NT2/D1 (cell line): ENCODE measurements around the gene UCK2.

ENCODE experiments used
- SUZ12 ChIP-seq: IDR thresholded peaks from 2 replicates; pipeline ENCODE4 v1.6.1; 2011; ENCODE audit not compliant: insufficient read length, insufficient read depth; ENCODE audit errors: extremely low read depth
- YY1 ChIP-seq: IDR thresholded peaks from 2 replicates; pipeline ENCODE4 v1.6.1; 2011; ENCODE audit not compliant: insufficient read length, insufficient read depth
- ZNF274 ChIP-seq: IDR thresholded peaks from 2 replicates; pipeline ENCODE4 v1.6.1; 2011; ENCODE audit warnings: mild to moderate bottlenecking, low read depth, low read length

DNA sequence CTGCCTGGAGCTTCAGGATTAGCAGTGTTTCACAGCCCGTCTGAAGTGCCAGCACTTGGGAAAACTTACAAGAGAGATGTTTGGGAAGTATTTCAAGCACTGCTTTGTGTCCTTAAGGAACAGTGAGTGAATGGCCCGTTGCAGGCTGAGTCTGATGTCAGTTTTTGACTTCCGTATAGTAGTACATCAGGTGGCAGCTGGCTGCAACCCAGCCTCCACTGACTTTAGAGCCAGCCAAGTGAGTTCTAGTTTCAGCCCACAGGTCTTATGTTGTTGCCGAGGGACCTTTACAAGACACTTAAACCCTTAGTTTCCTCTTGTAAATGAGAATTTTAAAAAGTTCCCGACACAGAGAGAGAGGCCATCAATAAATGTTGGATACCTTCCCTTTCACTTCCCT lies 35.0 kb downstream of the UCK2 start:
- no peak for TF ChIP-seq ZNF274
- no peak for TF ChIP-seq YY1
- no peak for TF ChIP-seq SUZ12
